ENCODE data around the gene TEX10.

TEX10 gene

DNA sequence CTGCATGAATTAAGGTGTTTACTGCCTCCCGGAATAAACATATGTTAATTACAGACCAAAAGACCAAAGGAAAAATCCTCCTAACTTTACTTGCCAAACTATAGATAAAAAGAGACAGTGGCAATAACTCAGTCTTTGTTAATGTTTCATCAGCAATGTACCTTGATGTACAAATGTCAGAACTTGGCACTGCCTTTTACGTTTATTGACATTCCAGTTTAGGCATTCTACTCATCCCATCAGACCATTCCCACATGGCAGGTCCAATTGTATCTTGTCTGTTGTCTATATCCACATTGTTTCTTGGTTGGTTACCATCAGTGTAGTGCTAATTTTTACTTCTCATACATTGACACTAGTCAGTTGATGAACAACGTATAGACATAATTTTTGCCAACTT lies 85.5 kb downstream of the TEX10 start:
- Histone ChIP-seq H3K27me3 (no peaks in the 10 kb centered on the region), H3K9me3 (no peaks in the 10 kb centered on the region), H3K36me3 (no peaks in the 10 kb centered on the region), H3K4me1 (no peaks in the 10 kb centered on the region), H3K4me3 (ENCODE audit: low read depth, low read length) (no peak overlapping the region)
- TF ChIP-seq, protein P1, sequence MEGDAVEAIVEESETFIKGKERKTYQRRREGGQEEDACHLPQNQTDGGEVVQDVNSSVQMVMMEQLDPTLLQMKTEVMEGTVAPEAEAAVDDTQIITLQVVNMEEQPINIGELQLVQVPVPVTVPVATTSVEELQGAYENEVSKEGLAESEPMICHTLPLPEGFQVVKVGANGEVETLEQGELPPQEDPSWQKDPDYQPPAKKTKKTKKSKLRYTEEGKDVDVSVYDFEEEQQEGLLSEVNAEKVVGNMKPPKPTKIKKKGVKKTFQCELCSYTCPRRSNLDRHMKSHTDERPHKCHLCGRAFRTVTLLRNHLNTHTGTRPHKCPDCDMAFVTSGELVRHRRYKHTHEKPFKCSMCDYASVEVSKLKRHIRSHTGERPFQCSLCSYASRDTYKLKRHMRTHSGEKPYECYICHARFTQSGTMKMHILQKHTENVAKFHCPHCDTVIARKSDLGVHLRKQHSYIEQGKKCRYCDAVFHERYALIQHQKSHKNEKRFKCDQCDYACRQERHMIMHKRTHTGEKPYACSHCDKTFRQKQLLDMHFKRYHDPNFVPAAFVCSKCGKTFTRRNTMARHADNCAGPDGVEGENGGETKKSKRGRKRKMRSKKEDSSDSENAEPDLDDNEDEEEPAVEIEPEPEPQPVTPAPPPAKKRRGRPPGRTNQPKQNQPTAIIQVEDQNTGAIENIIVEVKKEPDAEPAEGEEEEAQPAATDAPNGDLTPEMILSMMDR (IDR thresholded peaks at IDR 0.05; ENCODE audit: low read depth, low read length) = no peak
- no peak for DNase-seq
